Measurements from ENCODE around the gene RALGAPA2.
A peak's percentile ranks its signal among the peaks of the same experiment; 100 is the strongest.
"Not testable (repeated sequence)": the region's sequence is repeated elsewhere in the genome, so short reads cannot be mapped to it uniquely, and the experiment has no call there.

RALGAPA2 gene

GRCh38 chr20:20369250-20370093 is 343.0 kb downstream of the RALGAPA2 start:
- H3K4me3 ChIP-seq (ENCODE audit: low read depth, low read length): no peak overlapping the region
- no peak for DNase-seq (ENCODE audit: low read depth)

GRCh38 chr20:20368418-20369249 is 343.8 kb downstream of the RALGAPA2 start:
- H3K4me3 ChIP-seq (ENCODE audit: low read depth, low read length): peak overlapping the region; percentile 18

GRCh38 chr20:20367575-20368417 is 344.6 kb downstream of the RALGAPA2 start, which contains the start of gene INSM1:
Gene INSM1, plus strand, starts transcription at chr20:20368104. Its CDS starts 164 bp downstream, at chr20:20368268.
- peak within 1 kb of the TSS; percentile 18 for H3K4me3 ChIP-seq (ENCODE audit: low read depth, low read length)
- DNase-seq (ENCODE audit: low read depth): no peak

More at GRCh38 chr20:20368418-20369249, 343.8 kb downstream of the RALGAPA2 start:
- no peak for DNase-seq (ENCODE audit: low read depth)

- DNase-seq (ENCODE audit: low read depth): no peak
- H3K4me3 ChIP-seq (ENCODE audit: low read depth, low read length): no peak overlapping the region
These were observed 345.4 kb downstream of the RALGAPA2 start for GRCh38 chr20:20366876-20367574.

- H3K4me3 ChIP-seq (ENCODE audit: low read depth, low read length): no peak overlapping the region
- DNase-seq (ENCODE audit: low read depth): no peak
These were observed 345.9 kb downstream of the RALGAPA2 start for GRCh38 chr20:20366551-20366875.

GRCh38 chr20:20365480-20366161 is 346.8 kb downstream of the RALGAPA2 start:
- H3K4me3 ChIP-seq (ENCODE audit: low read depth, low read length): no peak overlapping the region
- DNase-seq (ENCODE audit: low read depth): no peak

- no peak overlapping the region for H3K4me3 ChIP-seq (ENCODE audit: low read depth, low read length)
- no peak for DNase-seq (ENCODE audit: low read depth)
These were observed 347.6 kb downstream of the RALGAPA2 start for GRCh38 chr20:20364593-20365479.

- no peak for DNase-seq (ENCODE audit: low read depth)
- H3K4me3 ChIP-seq (ENCODE audit: low read depth, low read length): no peak overlapping the region
These were observed 348.4 kb downstream of the RALGAPA2 start for GRCh38 chr20:20363799-20364592.

- no peak overlapping the region for H3K4me3 ChIP-seq (ENCODE audit: low read depth, low read length)
These were observed 349.0 kb downstream of the RALGAPA2 start for GRCh38 chr20:20363434-20363798.

GRCh38 chr20:20362774-20363433 is 349.5 kb downstream of the RALGAPA2 start:
- H3K4me3 ChIP-seq (ENCODE audit: low read depth, low read length): no peak overlapping the region
- DNase-seq (ENCODE audit: low read depth): no peak

More at GRCh38 chr20:20363434-20363798, 349.0 kb downstream of the RALGAPA2 start:
- DNase-seq (ENCODE audit: low read depth): no peak

GRCh38 chr20:20360464-20360863 is 352.0 kb downstream of the RALGAPA2 start:
- no peak overlapping the region for H3K4me3 ChIP-seq (ENCODE audit: low read depth, low read length)
- DNase-seq (ENCODE audit: low read depth): peak; percentile 27

GRCh38 chr20:20359628-20360027 is 352.8 kb downstream of the RALGAPA2 start:
- DNase-seq (ENCODE audit: low read depth): no peak

GRCh38 chr20:20358801-20359200 is 353.6 kb downstream of the RALGAPA2 start:
- H3K4me3 ChIP-seq (ENCODE audit: low read depth, low read length): no peak overlapping the region
- DNase-seq (ENCODE audit: low read depth): no peak

More at GRCh38 chr20:20359628-20360027, 352.8 kb downstream of the RALGAPA2 start:
- H3K4me3 ChIP-seq (ENCODE audit: low read depth, low read length): no peak overlapping the region

- not testable (repeated sequence) for H3K4me3 ChIP-seq (ENCODE audit: low read depth, low read length); DNase-seq (ENCODE audit: low read depth)
These were observed 356.9 kb downstream of the RALGAPA2 start for GRCh38 chr20:20355503-20355902.

GRCh38 chr20:20353576-20353975 is 358.9 kb downstream of the RALGAPA2 start:
- no peak for DNase-seq (ENCODE audit: low read depth)
- H3K4me3 ChIP-seq (ENCODE audit: low read depth, low read length): no peak overlapping the region

- H3K4me3 ChIP-seq (ENCODE audit: low read depth, low read length): no peak overlapping the region
- no peak for DNase-seq (ENCODE audit: low read depth)
These were observed 368.0 kb downstream of the RALGAPA2 start for GRCh38 chr20:20344476-20344875.

All from skeletal muscle cell (primary cell).